Urothelium cell line (cell line): ENCODE measurements around the gene DIAPH3.
"Not testable (repeated sequence)": the region's sequence is repeated elsewhere in the genome, so short reads cannot be mapped to it uniquely, and the experiment has no call there.

ENCODE experiments used
- DNase-seq: peaks from one replicate; pipeline ENCODE4 v3.0.0; 2011; ENCODE audit warnings: low spot score, mixed read lengths
- FAIRE-seq: peaks from 2 replicates; lab custom pipeline; 2011; peaks lifted over from hg19 to GRCh38; lab: Jason Lieb, UNC

DIAPH3 gene

GRCh38 chr13:60108589-60108988, 55.1 kb downstream of the DIAPH3 start:
- DNase-seq (no peak), FAIRE-seq (no peak)

GRCh38 chr13:60099631-60100420, 63.9 kb downstream of the DIAPH3 start:
- FAIRE-seq = no peak

GRCh38 chr13:60095300-60095699, 68.4 kb downstream of the DIAPH3 start:
- FAIRE-seq = no peak
- DNase-seq = no peak

More at GRCh38 chr13:60099631-60100420, 63.9 kb downstream of the DIAPH3 start:
- DNase-seq = no peak

- FAIRE-seq = no peak
- no peak for DNase-seq
These were observed 69.2 kb downstream of the DIAPH3 start for GRCh38 chr13:60094385-60095088.

GRCh38 chr13:60093425-60094019, 70.2 kb downstream of the DIAPH3 start:
- no peak for DNase-seq
- FAIRE-seq = no peak

- no peak for DNase-seq
- no peak for FAIRE-seq
These were observed 72.2 kb downstream of the DIAPH3 start for GRCh38 chr13:60091573-60091972.

- DNase-seq (no peak), FAIRE-seq (no peak)
These were observed 73.2 kb downstream of the DIAPH3 start for GRCh38 chr13:60090574-60090973.

- not testable (repeated sequence) for DNase-seq, FAIRE-seq
These were observed 79.9 kb downstream of the DIAPH3 start for GRCh38 chr13:60083780-60084179.

GRCh38 chr13:60080850-60081249, 82.9 kb downstream of the DIAPH3 start:
- FAIRE-seq (no peak), DNase-seq (no peak)

- DNase-seq (no peak), FAIRE-seq (no peak)
These were observed 85.5 kb downstream of the DIAPH3 start for GRCh38 chr13:60078226-60078625.

GRCh38 chr13:60075850-60076249, 87.9 kb downstream of the DIAPH3 start:
- FAIRE-seq = no peak
- no peak for DNase-seq

GRCh38 chr13:60074397-60074796, 89.3 kb downstream of the DIAPH3 start:
- DNase-seq = no peak
- FAIRE-seq = no peak

GRCh38 chr13:60066226-60066625, 97.5 kb downstream of the DIAPH3 start:
- FAIRE-seq = no peak
- DNase-seq = no peak

GRCh38 chr13:60062502-60062901, 101.2 kb downstream of the DIAPH3 start:
- FAIRE-seq (no peak), DNase-seq (no peak)

GRCh38 chr13:60061737-60062136, 102.0 kb downstream of the DIAPH3 start:
- FAIRE-seq = no peak
- no peak for DNase-seq

GRCh38 chr13:60051754-60052285, 111.9 kb downstream of the DIAPH3 start:
- no peak for FAIRE-seq
- no peak for DNase-seq

- FAIRE-seq, DNase-seq: not testable (repeated sequence)
These were observed 115.4 kb downstream of the DIAPH3 start for GRCh38 chr13:60048353-60048752.

- DNase-seq (no peak), FAIRE-seq (no peak)
These were observed 115.8 kb downstream of the DIAPH3 start for GRCh38 chr13:60047918-60048317.

- DNase-seq = no peak
- no peak for FAIRE-seq
These were observed 119.4 kb downstream of the DIAPH3 start for GRCh38 chr13:60044321-60044720.

GRCh38 chr13:60043262-60043661, 120.5 kb downstream of the DIAPH3 start:
- no peak for DNase-seq

GRCh38 chr13:60040668-60041067, 123.1 kb downstream of the DIAPH3 start:
- DNase-seq, FAIRE-seq: not testable (repeated sequence)

More at GRCh38 chr13:60043262-60043661, 120.5 kb downstream of the DIAPH3 start:
- FAIRE-seq = no peak
